Limb (tissue), 2 donors: ENCODE data around the gene EEF1AKMT4.

Experiments
- DNase-seq, 2 donors: peaks; one replicate each; pipeline ENCODE4 v3.0.0-alpha.2; 2016; ENCODE audit errors: extremely low spot score in 2 of 2

EEF1AKMT4 gene

DNA sequence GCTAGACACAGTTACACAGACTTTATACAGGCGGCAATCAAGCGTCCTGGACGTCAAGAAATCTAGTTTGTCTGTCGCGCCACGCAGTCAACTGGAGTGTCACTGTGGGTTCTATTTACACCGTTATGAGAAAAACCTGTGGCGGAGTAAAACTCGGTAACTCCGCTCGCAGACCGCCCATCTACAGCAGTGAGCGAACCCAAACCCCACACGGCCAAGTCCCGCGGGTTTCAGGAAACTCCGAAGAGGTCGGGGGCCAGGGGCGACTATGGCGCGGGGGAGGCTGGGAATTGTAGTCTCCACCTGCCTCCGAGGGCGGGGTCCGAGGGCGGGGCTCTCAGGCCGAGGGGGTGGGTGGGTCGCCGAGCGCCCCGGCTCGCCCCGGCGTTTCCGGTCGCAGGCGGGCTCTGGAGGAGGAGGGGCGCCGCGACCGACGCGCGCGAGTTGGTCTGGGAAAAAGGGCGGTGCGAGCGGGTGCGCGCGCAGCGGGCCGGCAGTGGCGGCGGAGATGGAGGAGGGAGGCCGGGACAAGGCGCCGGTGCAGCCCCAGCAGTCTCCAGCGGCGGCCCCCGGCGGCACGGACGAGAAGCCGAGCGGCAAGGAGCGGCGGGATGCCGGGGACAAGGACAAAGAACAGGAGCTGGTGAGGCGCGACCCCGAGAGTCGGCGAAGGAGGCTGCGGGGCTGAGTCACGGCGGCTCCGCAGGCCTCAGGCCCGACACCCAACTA, 49.5 kb downstream of the EEF1AKMT4 start, which contains the start of gene PSMD2:
Gene PSMD2, plus strand, starts transcription at position 483 of the 729 bp plus-strand sequence. Its CDS starts 26 bp downstream, at position 509.
- DNase-seq = peak; percentile 95 to 99

DNA sequence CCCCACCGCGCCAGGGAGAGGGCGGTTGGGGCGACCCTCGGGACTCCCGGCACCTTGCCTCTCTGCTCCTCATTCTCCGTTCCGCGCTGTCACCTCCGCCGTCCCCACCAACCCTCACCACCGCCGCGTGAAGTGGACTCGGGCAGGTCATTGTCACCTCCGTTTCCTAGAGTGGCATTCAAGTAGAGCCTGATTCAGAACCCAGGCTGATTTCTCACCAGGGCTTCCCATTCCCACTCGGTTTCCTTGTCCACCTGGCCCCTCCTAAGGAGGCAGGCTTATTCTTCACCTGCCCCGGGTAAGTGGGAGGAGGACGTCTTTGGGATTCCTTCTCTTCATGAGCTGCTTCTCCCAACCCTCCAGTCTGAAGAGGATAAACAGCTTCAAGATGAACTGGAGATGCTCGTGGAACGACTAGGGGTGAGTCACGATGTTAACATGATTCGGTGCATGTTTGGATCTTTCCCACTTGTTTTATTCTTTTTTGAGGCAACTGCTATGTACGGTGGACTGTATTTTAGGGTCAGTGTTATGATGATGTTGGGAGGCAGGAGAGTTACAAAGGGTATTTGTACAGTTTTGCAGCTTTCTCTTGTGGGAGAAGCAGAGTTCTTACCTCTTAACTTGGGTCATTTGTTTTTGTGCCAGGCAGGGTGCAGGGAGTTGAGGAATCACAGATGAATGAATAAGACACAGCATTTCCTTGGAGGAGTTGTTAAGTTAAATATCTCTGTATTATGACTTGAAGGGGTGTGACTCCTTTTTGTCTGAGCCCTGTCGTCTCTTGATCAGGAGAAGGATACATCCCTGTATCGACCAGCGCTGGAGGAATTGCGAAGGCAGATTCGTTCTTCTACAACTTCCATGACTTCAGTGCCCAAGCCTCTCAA, 50.3 kb downstream of the EEF1AKMT4 start:
- DNase-seq = no peak

DNA sequence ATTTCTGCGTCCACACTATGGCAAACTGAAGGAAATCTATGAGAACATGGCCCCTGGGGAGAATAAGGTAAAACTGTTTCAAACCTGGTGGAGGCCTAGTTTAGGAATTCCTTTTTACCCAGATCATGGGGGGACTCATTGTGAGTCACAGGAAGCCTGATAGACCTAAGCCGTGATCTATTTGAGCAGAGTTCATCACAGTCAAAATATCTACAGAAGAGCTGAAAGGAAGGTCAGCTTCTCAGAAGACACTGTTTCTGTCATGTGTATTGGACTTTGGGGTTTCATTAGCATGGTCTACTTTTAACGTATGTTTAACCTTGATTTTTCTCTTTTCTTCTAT, 50.9 kb downstream of the EEF1AKMT4 start:
- no peak for DNase-seq

DNA sequence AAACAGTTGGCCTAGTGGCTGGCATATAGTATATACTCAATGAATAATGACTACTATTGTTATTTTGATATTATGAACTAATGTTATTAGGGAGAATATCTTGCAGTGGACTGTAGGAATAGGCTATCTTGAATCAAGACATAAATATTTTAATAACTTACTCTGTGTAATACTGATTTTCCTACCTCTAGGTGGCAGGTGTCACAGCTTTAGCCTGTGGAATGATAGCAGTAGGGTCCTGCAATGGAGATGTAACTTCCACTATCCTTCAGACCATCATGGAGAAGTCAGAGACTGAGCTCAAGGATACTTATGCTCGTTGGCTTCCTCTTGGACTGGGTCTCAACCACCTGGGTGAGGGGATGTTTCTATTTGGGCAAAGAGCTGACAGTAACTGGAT, 56.1 kb downstream of the EEF1AKMT4 start:
- DNase-seq = no peak

DNA sequence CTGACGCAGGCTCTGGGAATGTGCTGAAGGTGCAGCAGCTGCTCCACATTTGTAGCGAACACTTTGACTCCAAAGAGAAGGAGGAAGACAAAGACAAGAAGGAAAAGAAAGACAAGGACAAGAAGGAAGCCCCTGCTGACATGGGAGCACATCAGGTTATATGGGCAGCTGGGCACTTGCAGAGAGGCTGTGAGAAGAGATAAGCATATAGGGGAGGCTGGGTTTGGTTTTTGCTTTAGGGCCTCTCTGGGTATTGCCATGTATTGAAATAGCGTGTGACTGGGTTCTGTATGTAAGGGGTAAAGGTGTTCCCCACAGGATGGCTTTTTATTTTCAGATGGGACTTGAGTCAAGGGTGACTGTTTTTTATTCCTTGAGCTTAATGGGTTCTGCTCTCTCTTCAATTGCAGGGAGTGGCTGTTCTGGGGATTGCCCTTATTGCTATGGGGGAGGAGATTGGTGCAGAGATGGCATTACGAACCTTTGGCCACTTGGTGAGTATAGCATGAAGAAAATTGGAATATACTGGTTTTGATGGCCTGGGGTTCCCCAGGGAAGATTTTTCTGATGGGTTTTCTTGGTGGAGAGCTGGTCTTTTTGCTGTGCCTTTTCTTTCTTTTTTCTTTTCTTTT, 57.0 kb downstream of the EEF1AKMT4 start:
- DNase-seq = no peak

DNA sequence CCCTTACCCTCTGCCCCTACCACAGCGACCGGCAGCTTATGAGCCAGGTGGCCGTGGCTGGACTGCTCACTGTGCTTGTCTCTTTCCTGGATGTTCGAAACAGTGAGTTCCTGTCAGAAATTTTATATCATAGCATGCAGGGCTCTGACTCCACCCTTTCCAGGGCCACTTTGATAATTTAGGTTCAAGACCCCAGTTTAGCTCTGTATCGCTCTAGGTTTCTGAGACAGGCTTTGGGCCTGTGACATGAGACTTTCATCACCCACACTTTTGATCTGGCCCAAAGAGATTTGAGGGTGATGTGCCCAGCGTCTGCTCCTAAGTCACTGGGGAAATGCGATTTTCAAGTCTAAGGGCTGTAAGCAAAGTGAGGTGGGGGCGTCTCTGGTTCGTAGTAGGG, 58.4 kb downstream of the EEF1AKMT4 start:
- no peak for DNase-seq
